Measurements from ENCODE around the gene TTR. TPM values are rescaled to one million over a fixed set of nuclear protein-coding genes. Genes with fewer than 3 reads are reported as not detected.

The TTR gene
- total and polyA plus RNA-seq, 2 of the 4 experiments (the other 2 are of a cell fraction): not detected

Other genes starting within 250 kb of the TTR start
- gene DSG4, start 215.1 kb upstream of the TTR start, total RNA-seq (2012; rRNA removed): not detected in 2 replicates
- not detected in 2 replicates for gene DSG4, start 215.1 kb upstream of the TTR start, polyA plus RNA-seq (2012; rRNA removed)
- gene DSG3, start 144.1 kb upstream of the TTR start, total RNA-seq (2012; rRNA removed): not detected in 2 replicates
- not detected in 2 replicates for gene DSG3, start 144.1 kb upstream of the TTR start, polyA plus RNA-seq (2012; rRNA removed)
- gene DSG2, start 93.7 kb upstream of the TTR start, total RNA-seq (2012; rRNA removed): 1.7 and 2.3 TPM in 2 replicates
- gene DSG2, start 93.7 kb upstream of the TTR start, polyA plus RNA-seq (2012; rRNA removed): 1.4 and 1.8 TPM in 2 replicates
- gene B4GALT6, start 92.7 kb downstream of the TTR start, total RNA-seq (2012; rRNA removed): 0.83 and 3.9 TPM in 2 replicates
- 0.52 and 1.1 TPM in 2 replicates for gene B4GALT6, start 92.7 kb downstream of the TTR start, polyA plus RNA-seq (2012; rRNA removed)
- not detected in 2 replicates for gene SLC25A52, start 169.0 kb downstream of the TTR start, total RNA-seq (2012; rRNA removed)
- gene SLC25A52, start 169.0 kb downstream of the TTR start, polyA plus RNA-seq (2012; rRNA removed): not detected in 2 replicates